A549 (cell line): ENCODE results near the gene CD81. TPM values are rescaled to one million over a fixed set of nuclear protein-coding genes. Genes with fewer than 3 reads are reported as not detected.

ENCODE experiments used
- ATAC-seq, 2 experiments: fragments of 200-7000 bp in 1 of 2; fragments of >200 bp in 1 of 2; cut with Nextera tagmentation in 1 of 2; cut with Tn5 transposase in 1 of 2; 3 replicates each; pipeline versions ENCODE4 v1.8.0 to v1.9.1; 2018 to 2020; ENCODE audit warnings: mild to moderate bottlenecking in 1 of 2, moderate library complexity in 1 of 2
- CTCF ChIA-PET: fragments of 300-600 bp; sonication (Branson Sonifier 250); formaldehyde crosslinking; extraction: SDS; loops from one replicate; lab custom pipeline; 2021; ENCODE audit warnings: antibody characterized with exemption, inconsistent platforms; lab: Yijun Ruan, JAX
- POLR2A ChIA-PET: fragments of 350-600 bp; formaldehyde crosslinking; extraction: SDS; loops from one replicate; lab custom pipeline; 2021; ENCODE audit warnings: antibody characterized with exemption, inconsistent platforms; lab: Yijun Ruan, JAX
- DNase-seq, 2 experiments: peaks; one replicate each; pipeline versions ENCODE4 v3.0.0 to v3.0.0-alpha.2; 2011 to 2016; ENCODE audit warnings: low read depth in 1 of 2, low spot score in 1 of 2
- FAIRE-seq: peaks from 2 replicates; lab custom pipeline; 2011; peaks lifted over from hg19 to GRCh38; lab: Jason Lieb, UNC
- H3K27ac ChIP-seq, 2 experiments: fragments of >200 bp; sonication (Bioruptor Twin); formaldehyde crosslinking; 3 replicates each; pipeline ENCODE4 v1.5.1; 2016 to 2017
- H3K4me1 ChIP-seq: fragments of >200 bp; sonication (Bioruptor Twin); formaldehyde crosslinking; 3 replicates; pipeline ENCODE4 v1.6.1; 2016
- H3K4me2 ChIP-seq: fragments of >200 bp; sonication (Bioruptor Twin); formaldehyde crosslinking; 3 replicates; pipeline ENCODE4 v1.6.1; 2016
- H3K4me3 ChIP-seq: fragments of >200 bp; sonication (Bioruptor Twin); formaldehyde crosslinking; 3 replicates; pipeline ENCODE4 v1.5.1; 2016
- H3K9me3 ChIP-seq: fragments of >200 bp; sonication (Bioruptor Twin); formaldehyde crosslinking; 3 replicates; pipeline ENCODE4 v1.6.1; 2016
- BHLHE40 ChIP-seq: IDR thresholded peaks from 2 replicates; pipeline ENCODE4 v1.6.1; 2012; ENCODE audit warnings: low read depth, low read length, inconsistent platforms
- CHD4 ChIP-seq: fragments of 200-600 bp; sonication (generic); IDR thresholded peaks from 2 replicates; pipeline ENCODE4 v1.6.1; 2016; ENCODE audit warnings: antibody characterized with exemption, mild to moderate bottlenecking, borderline replicate concordance
- E2F6 ChIP-seq: IDR thresholded peaks from 2 replicates; pipeline ENCODE4 v1.6.1; 2012; ENCODE audit warnings: low read depth, borderline replicate concordance
- EP300 ChIP-seq, 2 experiments: fragments of >200 bp; sonication (Bioruptor Twin); formaldehyde crosslinking; IDR thresholded peaks; 2 replicates in 1 of 2; 3 replicates in 1 of 2; pipeline ENCODE4 v1.6.1; 2016 to 2017
- FOSB ChIP-seq: fragments of 250-450 bp; sonication (Bioruptor Pico); IDR thresholded peaks from 2 replicates; pipeline ENCODE4 v1.5.0; 2020; ENCODE audit warnings: mild to moderate bottlenecking, moderate library complexity
- FOSL2 ChIP-seq, 2 experiments: fragments of 450-650 bp in 1 of 2; fragments of >200 bp in 1 of 2; sonication (Bioruptor Twin) in 1 of 2; formaldehyde crosslinking; IDR thresholded peaks; 2 replicates each; pipeline versions ENCODE4 v1.5.0 to v1.6.1; 2016 to 2020; ENCODE audit warnings: mild to moderate bottlenecking in 1 of 2, moderate library complexity in 1 of 2
- FOXS1 ChIP-seq: fragments of 250-450 bp; sonication (Bioruptor Pico); IDR thresholded peaks from 2 replicates; pipeline ENCODE4 v1.5.0; 2020; ENCODE audit warnings: mild to moderate bottlenecking, moderate library complexity
- HDAC2 ChIP-seq: fragments of 200-600 bp; sonication (generic); IDR thresholded peaks from 2 replicates; pipeline ENCODE4 v1.6.1; 2016
- HES2 ChIP-seq: fragments of >200 bp; sonication (Bioruptor Twin); formaldehyde crosslinking; IDR thresholded peaks from 2 replicates; pipeline ENCODE4 v1.6.1; 2016
- HOXA7 ChIP-seq: fragments of 250-450 bp; sonication (Bioruptor Pico); IDR thresholded peaks from 2 replicates; pipeline ENCODE4 v1.5.0; 2020; ENCODE audit warnings: mild to moderate bottlenecking, moderate library complexity
- HOXB13 ChIP-seq: fragments of 250-450 bp; sonication (Bioruptor Pico); IDR thresholded peaks from 2 replicates; pipeline ENCODE4 v1.5.0; 2020; ENCODE audit warnings: low read depth, mild to moderate bottlenecking, moderate library complexity
- KDM1A ChIP-seq: fragments of 200-600 bp; sonication (generic); IDR thresholded peaks from 2 replicates; pipeline ENCODE4 v1.6.1; 2016; ENCODE audit warnings: low read depth, mild to moderate bottlenecking
- MAFK ChIP-seq: fragments of 450-650 bp; IDR thresholded peaks from 2 replicates; pipeline ENCODE4 v1.6.1; 2014; ENCODE audit not compliant: partially characterized antibody
- MAX ChIP-seq: IDR thresholded peaks from 2 replicates; pipeline ENCODE4 v1.6.1; 2012
- MAZ ChIP-seq: fragments of 150-350 bp; IDR thresholded peaks from 2 replicates; pipeline ENCODE4 v1.6.1; 2014; ENCODE audit warnings: antibody characterized with exemption, low read depth, low read length, borderline replicate concordance
- MYC ChIP-seq: IDR thresholded peaks from 2 replicates; pipeline ENCODE4 v1.6.1; 2012; ENCODE audit warnings: mild to moderate bottlenecking, inconsistent platforms, low read length, improper control_type of control experiment, borderline replicate concordance
- NFE2L2 ChIP-seq: fragments of 150-350 bp; conservative IDR thresholded peaks from 2 replicates; pipeline ENCODE4 v1.6.1; 2014; ENCODE audit warnings: low read length
- NPAS2 ChIP-seq: fragments of 250-450 bp; sonication (Bioruptor Pico); IDR thresholded peaks from 2 replicates; pipeline ENCODE4 v1.8.0; 2022; ENCODE audit warnings: mild to moderate bottlenecking, moderate library complexity, borderline replicate concordance
- RFX5 ChIP-seq: fragments of 450-650 bp; IDR thresholded peaks from 2 replicates; pipeline ENCODE4 v1.7.1; 2014; ENCODE audit warnings: antibody characterized with exemption, mild to moderate bottlenecking, moderate library complexity
- RNF2 ChIP-seq: fragments of 200-600 bp; sonication (generic); IDR thresholded peaks from 2 replicates; pipeline ENCODE4 v1.6.1; 2016; ENCODE audit warnings: low read depth, mild to moderate bottlenecking, antibody characterized with exemption, moderate library complexity, borderline replicate concordance
- SREBF2 ChIP-seq: fragments of 450-650 bp; IDR thresholded peaks from 2 replicates; pipeline ENCODE4 v1.6.1; 2014; ENCODE audit warnings: mild to moderate bottlenecking, moderate library complexity
- TP53 ChIP-seq: fragments of 250-450 bp; sonication (Bioruptor Pico); IDR thresholded peaks from 2 replicates; pipeline ENCODE4 v1.5.0; 2021; ENCODE audit warnings: mild to moderate bottlenecking, moderate library complexity
- ZFP36 ChIP-seq: fragments of 450-650 bp; IDR thresholded peaks from 2 replicates; pipeline ENCODE4 v1.6.1; 2014; ENCODE audit warnings: borderline replicate concordance; ENCODE audit not compliant: partially characterized antibody
- ZNF302 ChIP-seq: fragments of 250-450 bp; sonication (Bioruptor Pico); IDR thresholded peaks from 2 replicates; pipeline ENCODE4 v1.9.0; 2021; ENCODE audit warnings: inconsistent platforms, mild to moderate bottlenecking, moderate library complexity
- WGBS: methylation state at CpG from one replicate; pipeline ENCODE4 v1.1.6; 2017; ENCODE audit errors: missing lambda C conversion rate; 5-methylcytosine and 5-hydroxymethylcytosine counted together
- polyA plus RNA-seq, 4 experiments: library from polyadenylated mRNA; depleted of rRNA in 3 of 4; stranded (reverse); fragments of >200 nt; fragmentation: RNase III in 1 of 4; extraction: RNeasy Plus Mini Kit Qiagen cat#74134 plus additional on column Dnase treatment in 1 of 4; gene quantifications; 2 replicates in 3 of 4; 3 replicates in 1 of 4; pipeline ENCODE4 v1.2.3, GENCODE V29; 2011 to 2017
- TF ChIP-seq, protein P1 (sequence below): fragments of >200 bp; sonication (Bioruptor Twin); formaldehyde crosslinking; IDR thresholded peaks from 3 replicates; pipeline ENCODE4 v1.5.1; 2016

Gene CD81
- polyA plus RNA-seq, 2 of the 4 experiments (the other 2 are of a cell fraction) = 125 to 247 TPM

GRCh38 chr11:2434506-2435255 is 57.6 kb downstream of the CD81 start:
- ChIA-PET POLR2A (no interaction called here), CTCF (interaction anchor here (4.6 kb wide), 1 partner anchor 97 kb away, joined by 42 read pairs; no protein-coding TSS in a partner anchor)
- Histone ChIP-seq H3K27ac (no peak overlapping the region), H3K4me1 (no peaks in the 10 kb centered on the region), H3K4me2 (no peak overlapping the region), H3K9me3 (no peaks in the 10 kb centered on the region; the same call in 2 of the 3 replicates), H3K4me3 (no peak overlapping the region)
- no peak for TF ChIP-seq FOSL2 (IDR thresholded peaks at IDR 0.05)
- TF ChIP-seq FOSL2 (CRISPR knock-in tag; IDR thresholded peaks at IDR 0.05) = no peak
- TF ChIP-seq RNF2 = no peak
- TF ChIP-seq MAFK = no peak
- TF ChIP-seq KDM1A = no peak
- no peak for TF ChIP-seq FOSB (CRISPR knock-in tag)
- no peak for TF ChIP-seq HOXA7 (CRISPR knock-in tag)
- no peak for TF ChIP-seq SREBF2
- no peak for TF ChIP-seq TP53
- TF ChIP-seq, protein P1, sequence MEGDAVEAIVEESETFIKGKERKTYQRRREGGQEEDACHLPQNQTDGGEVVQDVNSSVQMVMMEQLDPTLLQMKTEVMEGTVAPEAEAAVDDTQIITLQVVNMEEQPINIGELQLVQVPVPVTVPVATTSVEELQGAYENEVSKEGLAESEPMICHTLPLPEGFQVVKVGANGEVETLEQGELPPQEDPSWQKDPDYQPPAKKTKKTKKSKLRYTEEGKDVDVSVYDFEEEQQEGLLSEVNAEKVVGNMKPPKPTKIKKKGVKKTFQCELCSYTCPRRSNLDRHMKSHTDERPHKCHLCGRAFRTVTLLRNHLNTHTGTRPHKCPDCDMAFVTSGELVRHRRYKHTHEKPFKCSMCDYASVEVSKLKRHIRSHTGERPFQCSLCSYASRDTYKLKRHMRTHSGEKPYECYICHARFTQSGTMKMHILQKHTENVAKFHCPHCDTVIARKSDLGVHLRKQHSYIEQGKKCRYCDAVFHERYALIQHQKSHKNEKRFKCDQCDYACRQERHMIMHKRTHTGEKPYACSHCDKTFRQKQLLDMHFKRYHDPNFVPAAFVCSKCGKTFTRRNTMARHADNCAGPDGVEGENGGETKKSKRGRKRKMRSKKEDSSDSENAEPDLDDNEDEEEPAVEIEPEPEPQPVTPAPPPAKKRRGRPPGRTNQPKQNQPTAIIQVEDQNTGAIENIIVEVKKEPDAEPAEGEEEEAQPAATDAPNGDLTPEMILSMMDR = no peak
- TF ChIP-seq MYC = no peak
- no peak for TF ChIP-seq NPAS2
- no peak for TF ChIP-seq HDAC2
- no peak for TF ChIP-seq FOXS1 (CRISPR knock-in tag)
- ATAC-seq = no peak
- 38% methylated on average over 11 of the region's 11 CpGs for WGBS
- no peak for FAIRE-seq
- DNase-seq = no peak

- CTCF ChIA-PET = interaction anchor here (0.6 to 6.6 kb wide), 4 partner anchors 15 to 456 kb away, joined by 3 to 49 read pairs (median 9); no protein-coding TSS in a partner anchor
- ATAC-seq (no peak), DNase-seq (no peak), FAIRE-seq (no peak)
- POLR2A ChIA-PET = no interaction called here
- Histone ChIP-seq H3K4me3 (no peak overlapping the region), H3K4me2 (no peak overlapping the region), H3K27ac (no peak overlapping the region), H3K9me3 (no peaks in the 10 kb centered on the region; the same call in 2 of the 3 replicates), H3K4me1 (no peaks in the 10 kb centered on the region)
- TF ChIP-seq E2F6 = no peak
- no peak for TF ChIP-seq RNF2
- TF ChIP-seq MAZ = no peak
- WGBS = 18% methylated on average over 12 of the region's 12 CpGs
Observed at GRCh38 chr11:2435288-2436012, 58.3 kb downstream of the CD81 start.

DNA sequence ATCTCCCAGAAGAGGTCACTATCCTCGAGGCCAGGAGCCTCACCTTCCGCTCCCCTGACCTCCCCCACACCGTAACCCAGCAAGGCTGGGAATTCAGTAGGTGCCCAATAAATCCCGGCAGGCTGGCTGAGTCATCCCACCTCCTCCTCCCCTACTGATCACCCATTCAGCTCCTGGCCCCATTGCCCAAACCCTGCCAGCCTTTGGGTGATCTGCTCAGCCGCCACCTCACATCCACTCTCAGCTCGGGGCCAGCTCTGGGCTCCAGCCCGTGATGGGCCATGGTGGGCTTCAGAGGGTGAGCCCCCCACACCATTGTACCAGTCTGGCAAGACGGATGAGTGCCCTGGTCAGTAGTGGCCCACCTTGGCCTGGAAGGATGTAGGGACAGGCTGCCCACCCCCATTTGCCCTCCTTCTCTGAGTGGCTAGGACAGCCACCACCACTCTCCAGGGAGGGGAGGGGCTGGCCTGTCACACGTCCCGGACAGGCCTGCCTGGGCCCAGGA is 59.0 kb downstream of the CD81 start:
- ATAC-seq = no peak
- FAIRE-seq = no peak
- CTCF ChIA-PET = interaction anchor here (0.6 to 6.6 kb wide), 6 partner anchors 13 to 455 kb away, joined by 3 to 49 read pairs (median 4); no protein-coding TSS in a partner anchor
- TF ChIP-seq KDM1A (no peak), RFX5 (no peak), HDAC2 (no peak), NFE2L2 (no peak), ZNF302 (CRISPR knock-in tag) (no peak), MYC (no peak), HOXB13 (CRISPR knock-in tag) (no peak), BHLHE40 (no peak), CHD4 (no peak), MAX (no peak), MAZ (no peak), MAFK (no peak), EP300 (IDR thresholded peaks at IDR 0.05) (no peak), HES2 (no peak), ZFP36 (no peak)
- TF ChIP-seq, protein P1 = no peak

More for the DNA sequence above, 59.0 kb downstream of the CD81 start:
- POLR2A ChIA-PET = no interaction called here
- Histone ChIP-seq H3K4me3 (no peak overlapping the region), H3K4me1 (no peaks in the 10 kb centered on the region), H3K4me2 (no peak overlapping the region), H3K27ac (no peak overlapping the region), H3K9me3 (no peaks in the 10 kb centered on the region; the same call in 2 of the 3 replicates)
- no peak for DNase-seq
- WGBS = 27% methylated on average over 7 of the region's 10 CpGs
